ENCODE measurements around the gene HASPIN.

DNA sequence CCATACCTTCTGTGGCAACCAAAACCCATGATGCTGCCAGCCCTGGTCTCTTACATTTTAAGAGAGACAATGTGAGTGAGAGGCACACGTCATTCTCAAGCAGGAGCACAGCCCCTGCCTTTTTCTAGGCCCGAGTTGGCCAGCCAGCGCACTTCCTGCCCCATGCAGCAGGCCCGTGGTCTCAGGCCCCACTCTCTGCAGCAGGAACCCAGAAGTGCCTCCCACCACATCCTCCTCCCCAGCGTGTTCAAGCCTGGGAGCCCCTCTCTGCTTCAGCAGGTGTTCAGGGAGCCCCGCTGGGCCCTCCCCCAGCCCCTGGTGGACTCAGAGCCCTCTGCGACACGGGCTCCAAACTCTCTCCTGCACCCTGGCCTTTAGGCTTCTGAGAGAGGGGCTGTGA, 46.8 kb downstream of the HASPIN start:
- TF ChIP-seq, protein P1, sequence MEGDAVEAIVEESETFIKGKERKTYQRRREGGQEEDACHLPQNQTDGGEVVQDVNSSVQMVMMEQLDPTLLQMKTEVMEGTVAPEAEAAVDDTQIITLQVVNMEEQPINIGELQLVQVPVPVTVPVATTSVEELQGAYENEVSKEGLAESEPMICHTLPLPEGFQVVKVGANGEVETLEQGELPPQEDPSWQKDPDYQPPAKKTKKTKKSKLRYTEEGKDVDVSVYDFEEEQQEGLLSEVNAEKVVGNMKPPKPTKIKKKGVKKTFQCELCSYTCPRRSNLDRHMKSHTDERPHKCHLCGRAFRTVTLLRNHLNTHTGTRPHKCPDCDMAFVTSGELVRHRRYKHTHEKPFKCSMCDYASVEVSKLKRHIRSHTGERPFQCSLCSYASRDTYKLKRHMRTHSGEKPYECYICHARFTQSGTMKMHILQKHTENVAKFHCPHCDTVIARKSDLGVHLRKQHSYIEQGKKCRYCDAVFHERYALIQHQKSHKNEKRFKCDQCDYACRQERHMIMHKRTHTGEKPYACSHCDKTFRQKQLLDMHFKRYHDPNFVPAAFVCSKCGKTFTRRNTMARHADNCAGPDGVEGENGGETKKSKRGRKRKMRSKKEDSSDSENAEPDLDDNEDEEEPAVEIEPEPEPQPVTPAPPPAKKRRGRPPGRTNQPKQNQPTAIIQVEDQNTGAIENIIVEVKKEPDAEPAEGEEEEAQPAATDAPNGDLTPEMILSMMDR (IDR thresholded peaks at IDR 0.05): no peak
- no peak for TF ChIP-seq POLR2A (IDR thresholded peaks at IDR 0.05)

Data from testis (tissue), 2 donors.